Ureter (tissue), 1 donor: ENCODE data around the gene SLC2A4RG. TPM values are rescaled to one million over a fixed set of nuclear protein-coding genes. Genes with fewer than 3 reads are reported as not detected.
"Not testable (repeated sequence)": the region's sequence is repeated elsewhere in the genome, so short reads cannot be mapped to it uniquely, and the experiment has no call there.

Experiments
- DNase-seq: peaks from one replicate; pipeline ENCODE4 v3.0.0-alpha.2; 2020; ENCODE audit warnings: low spot score
- total RNA-seq: library from RNA; stranded (reverse); gene quantifications from one replicate; pipeline ENCODE4 v1.2.4, GENCODE V29; 2023
- donor health status: DM: yes; HTN: yes; CAD: no.

The SLC2A4RG gene
- total RNA-seq, 1 donor from 2014 or later = 93.6 TPM

GRCh38 chr20:63712191-63712590 lies 27.4 kb upstream of the SLC2A4RG start:
- no peak for DNase-seq

- DNase-seq = no peak
Observed at GRCh38 chr20:63714858-63715257, 24.7 kb upstream of the SLC2A4RG start.

GRCh38 chr20:63718996-63719395 lies 20.6 kb upstream of the SLC2A4RG start:
- no peak for DNase-seq

GRCh38 chr20:63722967-63723622 lies 16.5 kb upstream of the SLC2A4RG start:
- DNase-seq = not testable (repeated sequence)

GRCh38 chr20:63730189-63730733 lies 9.3 kb upstream of the SLC2A4RG start:
- not testable (repeated sequence) for DNase-seq

- DNase-seq = no peak
Observed at GRCh38 chr20:63731410-63731809, 8.2 kb upstream of the SLC2A4RG start.

GRCh38 chr20:63732118-63733095 lies 7.2 kb upstream of the SLC2A4RG start:
- DNase-seq = no peak

GRCh38 chr20:63733117-63733516 lies 6.5 kb upstream of the SLC2A4RG start:
- no peak for DNase-seq

- no peak for DNase-seq
Observed at GRCh38 chr20:63733579-63734081, 5.9 kb upstream of the SLC2A4RG start.

GRCh38 chr20:63734111-63734945 lies 5.2 kb upstream of the SLC2A4RG start:
- DNase-seq = no peak

GRCh38 chr20:63734946-63735858 lies 4.4 kb upstream of the SLC2A4RG start:
- DNase-seq = no peak

- DNase-seq = no peak
Observed at GRCh38 chr20:63735859-63736718, 3.5 kb upstream of the SLC2A4RG start, which contains the start of gene LIME1. Gene LIME1, plus strand, starts transcription at chr20:63736664. Its CDS starts 886 bp downstream, at chr20:63737550.

- DNase-seq = no peak
Observed at GRCh38 chr20:63736893-63737694, 2.5 kb upstream of the SLC2A4RG start.

GRCh38 chr20:63737695-63737944 lies 2.0 kb upstream of the SLC2A4RG start:
- no peak for DNase-seq

- DNase-seq = no peak
Observed at GRCh38 chr20:63737945-63738686, 1.5 kb upstream of the SLC2A4RG start.

- no peak for DNase-seq
Observed at GRCh38 chr20:63738687-63739129, 868 bp upstream of the SLC2A4RG start.

GRCh38 chr20:63740070-63740626 lies 572 bp downstream of the SLC2A4RG start:
- DNase-seq = no peak
